Measurements from ENCODE around the gene YKT6. TPM values are rescaled to one million over a fixed set of nuclear protein-coding genes. Genes with fewer than 3 reads are reported as not detected.
"Not testable (repeated sequence)": the region's sequence is repeated elsewhere in the genome, so short reads cannot be mapped to it uniquely, and the experiment has no call there.

The YKT6 gene
- total RNA-seq, 1 donor from 2014 or later, result 58.7 TPM

DNA sequence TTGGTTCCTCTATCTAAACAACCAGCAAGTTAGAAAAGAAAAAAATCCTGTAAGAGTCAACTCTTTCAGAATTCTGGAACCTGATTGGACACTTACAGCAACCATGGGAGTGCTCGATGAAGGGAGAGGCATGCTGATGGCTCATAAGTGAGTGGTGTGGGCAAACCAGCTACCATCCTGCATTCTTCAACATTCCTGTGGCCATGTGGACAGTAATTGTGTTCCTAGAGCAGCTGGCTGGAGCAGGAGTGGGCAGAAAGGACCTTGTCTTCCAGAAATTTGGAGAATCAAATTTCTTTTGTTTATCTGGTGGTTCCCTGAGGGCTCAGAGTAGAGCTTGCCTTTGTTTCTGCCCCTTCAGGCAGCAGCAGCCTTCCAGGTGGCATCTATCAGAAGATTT, 37.2 kb upstream of the YKT6 start:
- intact Hi-C loops (cut with DNase I), result no loop called here
- Histone ChIP-seq H3K27ac (no peak overlapping the region), H3K4me3 (no peak overlapping the region), H3K9me3 (no peaks in the 10 kb centered on the region), H3K36me3 (no peaks in the 10 kb centered on the region), H3K4me1 (no peaks in the 10 kb centered on the region), H3K27me3 (ENCODE audit: low read depth) (no peaks in the 10 kb centered on the region)
- no peak for TF ChIP-seq CTCF (IDR thresholded peaks at IDR 0.05)
- ATAC-seq (no peak), DNase-seq (no peak)

DNA sequence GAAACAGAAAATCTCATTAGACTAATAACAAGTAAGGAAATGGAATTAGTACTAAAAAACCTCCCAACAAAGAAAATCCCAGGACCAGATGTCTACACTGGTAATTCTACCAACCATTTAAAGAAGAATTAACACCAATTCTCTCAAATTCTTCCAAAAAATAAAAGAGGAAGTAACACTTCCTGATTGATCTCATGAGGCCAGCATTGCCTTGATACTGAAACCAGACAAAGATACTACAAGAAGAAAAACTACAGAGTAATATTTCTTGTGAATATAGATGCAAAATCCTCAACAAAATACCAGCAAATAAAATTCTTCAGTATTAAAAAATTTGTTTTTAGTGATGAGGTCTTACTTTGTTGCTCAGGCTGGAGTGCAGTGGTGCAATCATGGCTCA, 32.9 kb upstream of the YKT6 start:
- no peak overlapping the region for H3K4me3 ChIP-seq
- DNase-seq (no peak), ATAC-seq (no peak)
- no peaks in the 10 kb centered on the region for H3K4me1 ChIP-seq
- no peaks in the 10 kb centered on the region for H3K36me3 ChIP-seq
- no peaks in the 10 kb centered on the region for H3K9me3 ChIP-seq
- H3K27me3 ChIP-seq (ENCODE audit: low read depth), result no peaks in the 10 kb centered on the region
- intact Hi-C loops (cut with DNase I), result no loop called here
- no peak for TF ChIP-seq CTCF (IDR thresholded peaks at IDR 0.05)
- no peak overlapping the region for H3K27ac ChIP-seq

DNA sequence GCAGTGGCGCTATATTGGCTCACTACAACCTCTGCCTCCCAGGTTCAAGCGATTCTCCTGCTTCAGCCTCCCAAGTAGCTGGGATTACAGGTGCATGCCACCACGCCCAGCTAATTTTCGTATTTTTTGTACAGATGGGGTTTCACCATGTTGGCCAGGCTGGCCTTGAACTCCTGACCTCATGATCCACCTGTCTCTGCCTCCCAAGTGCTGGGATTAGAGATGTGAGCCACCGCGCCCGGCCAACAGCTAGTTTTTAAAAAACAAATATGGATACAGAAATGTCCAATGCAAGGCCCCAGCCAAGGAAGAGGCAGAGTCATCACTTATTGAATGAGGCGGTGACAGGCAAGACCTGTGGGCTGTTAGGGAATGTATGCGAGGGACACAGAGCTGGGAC, 28.9 kb upstream of the YKT6 start:
- DNase-seq, result not testable (repeated sequence)

GRCh38 chr7:44172352-44172751, 28.4 kb upstream of the YKT6 start:
- Histone ChIP-seq H3K4me3 (no peak overlapping the region), H3K9me3 (no peaks in the 10 kb centered on the region), H3K4me1 (no peaks in the 10 kb centered on the region), H3K27ac (no peak overlapping the region), H3K27me3 (ENCODE audit: low read depth) (peaks cover 9% of the 10 kb centered on the region), H3K36me3 (no peaks in the 10 kb centered on the region)
- ATAC-seq (no peak), DNase-seq (no peak)
- no peak for TF ChIP-seq CTCF (IDR thresholded peaks at IDR 0.05)
- intact Hi-C loops (cut with DNase I), result no loop called here

More for the DNA sequence above, 28.9 kb upstream of the YKT6 start:
- H3K36me3 ChIP-seq; H3K4me1 ChIP-seq; H3K4me3 ChIP-seq; intact Hi-C loops (cut with DNase I); H3K27ac ChIP-seq; H3K9me3 ChIP-seq; ATAC-seq; H3K27me3 ChIP-seq (ENCODE audit: low read depth): not testable (repeated sequence)

GRCh38 chr7:44172803-44173424, 27.9 kb upstream of the YKT6 start:
- no peak for ATAC-seq
- H3K4me3 ChIP-seq, result no peak overlapping the region
- H3K36me3 ChIP-seq, result no peaks in the 10 kb centered on the region
- DNase-seq, result no peak
- H3K27me3 ChIP-seq (ENCODE audit: low read depth), result peaks cover 15% of the 10 kb centered on the region
- no peaks in the 10 kb centered on the region for H3K9me3 ChIP-seq
- no peak for TF ChIP-seq CTCF (IDR thresholded peaks at IDR 0.05)
- H3K4me1 ChIP-seq, result no peaks in the 10 kb centered on the region
- no peak overlapping the region for H3K27ac ChIP-seq
- intact Hi-C loops (cut with DNase I), result no loop called here

DNA sequence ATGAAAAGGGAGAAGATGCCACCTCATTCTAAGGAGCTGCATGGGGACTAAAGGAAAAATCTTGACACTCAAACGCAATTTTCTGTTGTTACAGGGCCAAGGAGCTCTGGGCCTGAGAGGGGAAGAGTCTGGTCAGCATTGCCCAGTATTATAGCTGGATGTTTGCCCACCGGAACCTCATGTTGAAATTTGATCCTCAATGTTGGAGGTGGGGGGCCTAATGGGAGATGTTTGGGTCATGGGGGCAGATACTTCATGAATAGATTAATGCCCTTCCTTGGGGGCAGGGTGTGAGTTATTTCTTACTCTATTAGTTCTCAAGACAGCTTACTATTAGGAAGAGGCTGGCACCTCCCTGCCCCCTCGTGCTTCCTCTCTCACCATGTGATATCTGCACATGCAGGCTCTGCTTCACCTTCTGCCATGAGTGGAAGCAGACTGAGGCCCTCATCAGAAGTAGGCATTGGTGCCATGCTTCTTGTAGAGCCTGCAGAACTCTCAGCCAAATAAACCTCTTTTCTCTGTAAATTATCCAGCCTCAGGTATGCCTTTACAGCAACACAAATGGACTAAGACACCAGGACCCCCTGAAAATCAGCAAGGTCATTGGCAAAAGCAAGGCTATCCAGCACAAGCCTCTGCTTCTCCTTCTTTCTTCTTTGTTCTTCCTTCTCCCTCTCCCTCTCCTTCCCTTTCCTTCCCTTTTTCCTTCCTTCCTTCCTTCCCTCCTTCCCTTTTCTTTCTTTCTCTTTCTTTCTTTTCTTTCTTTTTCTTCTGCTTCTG, 26.7 kb upstream of the YKT6 start:
- intact Hi-C loops (cut with DNase I), result no loop called here
- TF ChIP-seq CTCF (IDR thresholded peaks at IDR 0.05), result no peak
- Histone ChIP-seq H3K4me1 (no peaks in the 10 kb centered on the region), H3K9me3 (no peaks in the 10 kb centered on the region), H3K36me3 (no peaks in the 10 kb centered on the region), H3K4me3 (no peak overlapping the region), H3K27me3 (ENCODE audit: low read depth) (peaks cover 17% of the 10 kb centered on the region), H3K27ac (no peak overlapping the region)
- ATAC-seq (no peak), DNase-seq (no peak)

GRCh38 chr7:44174694-44174948, 26.2 kb upstream of the YKT6 start:
- H3K4me3 ChIP-seq; H3K36me3 ChIP-seq; H3K27ac ChIP-seq; ATAC-seq; intact Hi-C loops (cut with DNase I); H3K4me1 ChIP-seq; DNase-seq; H3K9me3 ChIP-seq: not testable (repeated sequence)
- H3K27me3 ChIP-seq (ENCODE audit: low read depth), result peaks cover 17% of the 10 kb centered on the region

All from lower lobe of right lung (tissue), 2 donors.